ENCODE results near the gene VSTM4. TPM values are rescaled to one million over a fixed set of nuclear protein-coding genes. Genes with fewer than 3 reads are reported as not detected.

The VSTM4 gene
- total and polyA plus RNA-seq, 2 of the 4 experiments (the other 2 are of a cell fraction): 2.4 to 2.9 TPM

DNA sequence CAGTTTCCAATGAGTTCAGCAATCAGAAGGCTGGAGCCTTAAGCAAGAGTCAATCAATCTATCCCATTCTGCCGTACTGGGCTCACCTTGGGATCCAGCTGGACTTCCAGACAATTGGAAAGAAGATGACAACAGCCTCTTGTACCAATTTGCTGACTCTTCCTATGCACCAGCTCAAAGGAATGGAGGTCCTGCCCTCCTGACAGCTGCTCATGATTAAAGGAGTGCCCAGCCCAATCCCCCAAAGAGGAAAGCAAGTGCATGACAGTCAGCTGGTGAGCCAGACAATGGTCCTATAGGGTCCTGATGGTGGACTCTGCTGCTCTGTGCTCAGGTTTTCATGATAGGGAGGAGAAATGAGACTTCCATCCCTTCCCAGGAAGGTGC, 25.1 kb downstream of the VSTM4 start:
- Histone ChIP-seq H2AFZ (replicated peaks; ENCODE audit: low read length, poor library complexity) (no peak overlapping the region), H3K4me1 (ENCODE audit: control insufficient read depth, insufficient read depth, low read length) (peaks cover 4% of the 10 kb centered on the region; the same call in 1 of the 2 replicates), H3K9ac (ENCODE audit: low read depth, low read length) (no peak overlapping the region), H3K27me3 (ENCODE audit: control insufficient read depth, insufficient read depth, low read length) (no peaks in the 10 kb centered on the region), H3K4me3 (ENCODE audit: insufficient read depth, low read depth, low read length) (no peak overlapping the region), H3K36me3 (ENCODE audit: control insufficient read depth, insufficient read depth, low read length) (no peaks in the 10 kb centered on the region; the same call in none of the 2 replicates), H2BK15ac (ENCODE audit: low read depth, low read length) (no peak overlapping the region), H4K8ac (ENCODE audit: low read depth in 2 of 2, low read length in 2 of 2) (no peak overlapping the region), H3K14ac (replicated peaks; ENCODE audit: low read depth, low read length) (no peak overlapping the region), H2AK9ac (replicated peaks; ENCODE audit: low read depth, low read length, poor library complexity) (no peak overlapping the region), H2BK20ac (ENCODE audit: low read depth, low read length) (no peak overlapping the region), H3K9me3 (ENCODE audit: control insufficient read depth, insufficient read depth, low read length) (peaks cover 3% of the 10 kb centered on the region; the same call in 1 of the 2 replicates), H3K56ac (ENCODE audit: extremely low read depth, insufficient read depth, low read length) (no peak overlapping the region), H3K4ac (ENCODE audit: low read depth, low read length) (no peak overlapping the region), H3K79me1 (ENCODE audit: low read depth in 1 of 2, low read length in 2 of 2) (no peaks in the 10 kb centered on the region; a peak in 2 of 4 replicates), H2BK120ac (ENCODE audit: low read depth, low read length) (no peak overlapping the region), H3K18ac (ENCODE audit: low read depth, low read length) (no peak overlapping the region; the same call in 1 of the 2 replicates), H4K5ac (ENCODE audit: low read depth, low read length) (no peak overlapping the region), H3K23ac (ENCODE audit: low read depth, low read length) (no peak overlapping the region), H3K4me2 (ENCODE audit: low read depth, low read length) (no peak overlapping the region), H4K91ac (ENCODE audit: insufficient read depth, low read depth, low read length) (no peak overlapping the region), H3K27ac (ENCODE audit: insufficient read depth, low read length) (no peak overlapping the region), H4K20me1 (ENCODE audit: insufficient read depth, low read length) (no peaks in the 10 kb centered on the region), H2AK5ac (ENCODE audit: low read depth, low read length) (no peak overlapping the region), H3K9me1 (ENCODE audit: insufficient read depth, low read length) (peaks cover 4% of the 10 kb centered on the region; the same call in 1 of the 2 replicates), H2BK5ac (ENCODE audit: low read depth, low read length, poor library complexity, severe bottlenecking) (no peak overlapping the region)
- in situ Hi-C loops (cut with MboI; ENCODE audit: low sequenced_read_pairs): no loop called here
- dilution Hi-C loops (cut with HindIII; ENCODE audit: low sequenced_read_pairs, unreplicated experiment): no loop called here
- ChIA-PET POLR2A (ENCODE audit: unreplicated experiment) (no interaction called here), CTCF (no interaction called here)
- WGBS, 2 experiments (ENCODE audit: extremely low coverage in 2 of 2, insufficient read length in 1 of 2): 50% methylated on average over 1 of the region's 1 CpG; no CpG with 5 or more reads in 1 of the 2 experiments
- TF ChIP-seq FOS (IDR thresholded peaks at IDR 0.05; ENCODE audit: low read depth, low read length): no peak
- no peak for TF ChIP-seq BHLHE40 (IDR thresholded peaks at IDR 0.05; ENCODE audit: low read depth, low read length)
- no peak for TF ChIP-seq MAFK (IDR thresholded peaks at IDR 0.05; ENCODE audit: low read depth, low read length)
- no peak for TF ChIP-seq CEBPB (IDR thresholded peaks at IDR 0.05; ENCODE audit: low read depth, low read length)
- TF ChIP-seq MAZ (IDR thresholded peaks at IDR 0.05; ENCODE audit: borderline replicate concordance, low read depth, low read length): no peak
- TF ChIP-seq RFX5 (IDR thresholded peaks at IDR 0.05; ENCODE audit: low read depth, low read length): no peak
- TF ChIP-seq CHD1 (IDR thresholded peaks at IDR 0.05; ENCODE audit: low read depth, low read length): no peak
- TF ChIP-seq RAD21 (IDR thresholded peaks at IDR 0.05; ENCODE audit: low read length): no peak
- TF ChIP-seq RCOR1 (IDR thresholded peaks at IDR 0.05; ENCODE audit: insufficient replicate concordance, low read length): no peak
- TF ChIP-seq, protein P1, sequence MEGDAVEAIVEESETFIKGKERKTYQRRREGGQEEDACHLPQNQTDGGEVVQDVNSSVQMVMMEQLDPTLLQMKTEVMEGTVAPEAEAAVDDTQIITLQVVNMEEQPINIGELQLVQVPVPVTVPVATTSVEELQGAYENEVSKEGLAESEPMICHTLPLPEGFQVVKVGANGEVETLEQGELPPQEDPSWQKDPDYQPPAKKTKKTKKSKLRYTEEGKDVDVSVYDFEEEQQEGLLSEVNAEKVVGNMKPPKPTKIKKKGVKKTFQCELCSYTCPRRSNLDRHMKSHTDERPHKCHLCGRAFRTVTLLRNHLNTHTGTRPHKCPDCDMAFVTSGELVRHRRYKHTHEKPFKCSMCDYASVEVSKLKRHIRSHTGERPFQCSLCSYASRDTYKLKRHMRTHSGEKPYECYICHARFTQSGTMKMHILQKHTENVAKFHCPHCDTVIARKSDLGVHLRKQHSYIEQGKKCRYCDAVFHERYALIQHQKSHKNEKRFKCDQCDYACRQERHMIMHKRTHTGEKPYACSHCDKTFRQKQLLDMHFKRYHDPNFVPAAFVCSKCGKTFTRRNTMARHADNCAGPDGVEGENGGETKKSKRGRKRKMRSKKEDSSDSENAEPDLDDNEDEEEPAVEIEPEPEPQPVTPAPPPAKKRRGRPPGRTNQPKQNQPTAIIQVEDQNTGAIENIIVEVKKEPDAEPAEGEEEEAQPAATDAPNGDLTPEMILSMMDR (conservative IDR thresholded peaks at IDR 0.05; ENCODE audit: low read depth, low read length): no peak
- TF ChIP-seq, protein P2, sequence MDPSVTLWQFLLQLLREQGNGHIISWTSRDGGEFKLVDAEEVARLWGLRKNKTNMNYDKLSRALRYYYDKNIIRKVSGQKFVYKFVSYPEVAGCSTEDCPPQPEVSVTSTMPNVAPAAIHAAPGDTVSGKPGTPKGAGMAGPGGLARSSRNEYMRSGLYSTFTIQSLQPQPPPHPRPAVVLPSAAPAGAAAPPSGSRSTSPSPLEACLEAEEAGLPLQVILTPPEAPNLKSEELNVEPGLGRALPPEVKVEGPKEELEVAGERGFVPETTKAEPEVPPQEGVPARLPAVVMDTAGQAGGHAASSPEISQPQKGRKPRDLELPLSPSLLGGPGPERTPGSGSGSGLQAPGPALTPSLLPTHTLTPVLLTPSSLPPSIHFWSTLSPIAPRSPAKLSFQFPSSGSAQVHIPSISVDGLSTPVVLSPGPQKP (IDR thresholded peaks at IDR 0.05; ENCODE audit: borderline replicate concordance, low read depth, low read length): no peak
- TF ChIP-seq NFE2L2 (IDR thresholded peaks at IDR 0.05; ENCODE audit: low read depth, low read length): no peak
- TF ChIP-seq SMC3 (IDR thresholded peaks at IDR 0.05; ENCODE audit: low read depth, low read length): no peak
- ATAC-seq (ENCODE audit: low read depth) (no peak), DNase-seq (no peak)
- intact Hi-C loops (cut with micrococcal nuclease): no loop called here
- BruUV-seq (replicated peaks): no TSS peak
